Suprapubic skin (tissue), 4 donors: Measurements from ENCODE around the gene VTI1A. TPM values are rescaled to one million over a fixed set of nuclear protein-coding genes. Genes with fewer than 3 reads are reported as not detected.
A peak's percentile ranks its signal among the peaks of the same experiment; 100 is the strongest.

Experiments
- DNase-seq, 2 donors: peaks; one replicate each; pipeline ENCODE4 v3.0.0-alpha.2; 2019; ENCODE audit warnings: low spot score in 2 of 2
- H3K27ac ChIP-seq: fragments of 200-600 bp; sonication (generic); one replicate; pipeline ENCODE4 v1.5.1; 2019
- H3K27me3 ChIP-seq: fragments of 200-600 bp; sonication (generic); one replicate; pipeline ENCODE4 v1.5.1; 2019
- H3K36me3 ChIP-seq: fragments of 200-600 bp; sonication (generic); one replicate; pipeline ENCODE4 v1.5.1; 2019
- H3K4me1 ChIP-seq: fragments of 200-600 bp; sonication (generic); one replicate; pipeline ENCODE4 v1.5.1; 2019
- H3K4me3 ChIP-seq: fragments of 200-600 bp; sonication (generic); one replicate; pipeline ENCODE4 v1.5.1; 2019; ENCODE audit warnings: mild to moderate bottlenecking
- H3K9me3 ChIP-seq: fragments of 200-600 bp; sonication (generic); one replicate; pipeline ENCODE4 v1.5.1; 2019
- CTCF ChIP-seq, 2 donors: fragments of 200-600 bp in 1 of 2; fragments of 450-650 bp in 1 of 2; sonication (generic) in 1 of 2; IDR thresholded peaks; one replicate each; pipeline ENCODE4 v1.5.1; 2016 to 2019; ENCODE audit warnings: antibody characterized with exemption in 2 of 2, mild to moderate bottlenecking in 1 of 2, moderate library complexity in 1 of 2
- EP300 ChIP-seq: sonication (generic); formaldehyde crosslinking; IDR thresholded peaks from one replicate; pipeline ENCODE4 v1.6.1; 2017; ENCODE audit warnings: antibody characterized with exemption
- POLR2A ChIP-seq, 2 donors: fragments of 450-650 bp; IDR thresholded peaks; one replicate each; pipeline ENCODE4 v1.6.1; 2017; ENCODE audit warnings: antibody characterized with exemption in 2 of 2, mild to moderate bottlenecking in 2 of 2, moderate library complexity in 2 of 2
- POLR2AphosphoS5 ChIP-seq, 3 donors: sonication (generic); formaldehyde crosslinking; IDR thresholded peaks; one replicate each; pipeline ENCODE4 v1.6.1; 2017; ENCODE audit warnings: antibody characterized with exemption in 3 of 3
- WGBS: methylation state at CpG from one replicate; pipeline ENCODE4 v1.1.5; 2018; 5-methylcytosine and 5-hydroxymethylcytosine counted together
- total RNA-seq, 4 donors: library from RNA; depleted of rRNA; stranded (reverse); fragments of >200 nt; gene quantifications; one replicate each; pipeline ENCODE4 v1.1.0, GENCODE V29; 2016

Gene VTI1A
- total RNA-seq, 4 donors from 2014 or later: 43.0 to 81.0 (median 49.2) TPM

GRCh38 chr10:112805701-112806100 lies 358.7 kb downstream of the VTI1A start:
- Histone ChIP-seq H3K27me3 (no peaks in the 10 kb centered on the region), H3K4me1 (peaks cover 15% of the 10 kb centered on the region), H3K9me3 (no peaks in the 10 kb centered on the region), H3K27ac (no peak overlapping the region), H3K4me3 (no peak overlapping the region), H3K36me3 (no peaks in the 10 kb centered on the region)
- no peak for DNase-seq
- no peak for TF ChIP-seq EP300
- no peak for TF ChIP-seq POLR2A (IDR thresholded peaks at IDR 0.05)
- no peak for TF ChIP-seq CTCF (IDR thresholded peaks at IDR 0.05)
- no peak for TF ChIP-seq POLR2AphosphoS5 (IDR thresholded peaks at IDR 0.05)
- 98% methylated on average over 6 of the region's 6 CpGs for WGBS

GRCh38 chr10:112807013-112807412 lies 360.0 kb downstream of the VTI1A start:
- no peak overlapping the region for H3K4me3 ChIP-seq
- no peaks in the 10 kb centered on the region for H3K9me3 ChIP-seq
- H3K27me3 ChIP-seq: no peaks in the 10 kb centered on the region
- H3K4me1 ChIP-seq: peaks cover 20% of the 10 kb centered on the region
- H3K36me3 ChIP-seq: no peaks in the 10 kb centered on the region
- H3K27ac ChIP-seq: no peak overlapping the region
- TF ChIP-seq EP300 (no peak), POLR2AphosphoS5 (IDR thresholded peaks at IDR 0.05) (no peak), POLR2A (IDR thresholded peaks at IDR 0.05) (no peak), CTCF (IDR thresholded peaks at IDR 0.05) (no peak)
- 96% methylated on average over 8 of the region's 8 CpGs for WGBS
- no peak for DNase-seq

GRCh38 chr10:112809736-112810135 lies 362.7 kb downstream of the VTI1A start:
- no peak for DNase-seq
- Histone ChIP-seq H3K27me3 (no peaks in the 10 kb centered on the region), H3K36me3 (no peaks in the 10 kb centered on the region), H3K4me1 (peaks cover 12% of the 10 kb centered on the region), H3K4me3 (no peak overlapping the region), H3K27ac (no peak overlapping the region), H3K9me3 (no peaks in the 10 kb centered on the region)
- WGBS: 94% methylated on average over 4 of the region's 4 CpGs
- TF ChIP-seq POLR2AphosphoS5 (IDR thresholded peaks at IDR 0.05): no peak
- no peak for TF ChIP-seq CTCF (IDR thresholded peaks at IDR 0.05)
- TF ChIP-seq EP300: no peak
- TF ChIP-seq POLR2A (IDR thresholded peaks at IDR 0.05): no peak

GRCh38 chr10:112810711-112811151 lies 363.7 kb downstream of the VTI1A start:
- Histone ChIP-seq H3K4me1 (peaks cover 12% of the 10 kb centered on the region), H3K4me3 (no peak overlapping the region), H3K9me3 (no peaks in the 10 kb centered on the region), H3K27me3 (no peaks in the 10 kb centered on the region), H3K36me3 (no peaks in the 10 kb centered on the region), H3K27ac (no peak overlapping the region)
- no peak for TF ChIP-seq POLR2A (IDR thresholded peaks at IDR 0.05)
- no peak for TF ChIP-seq POLR2AphosphoS5 (IDR thresholded peaks at IDR 0.05)
- no peak for TF ChIP-seq EP300
- TF ChIP-seq CTCF (IDR thresholded peaks at IDR 0.05): no peak
- no peak for DNase-seq
- WGBS: 84% methylated on average over 10 of the region's 10 CpGs

- peak in 1 of 2 donors; percentile 79 for DNase-seq
- H3K9me3 ChIP-seq: no peaks in the 10 kb centered on the region
- peaks cover 12% of the 10 kb centered on the region for H3K4me1 ChIP-seq
- no peak overlapping the region for H3K27ac ChIP-seq
- H3K4me3 ChIP-seq: no peak overlapping the region
- H3K36me3 ChIP-seq: no peaks in the 10 kb centered on the region
- TF ChIP-seq CTCF (IDR thresholded peaks at IDR 0.05) (no peak), POLR2AphosphoS5 (IDR thresholded peaks at IDR 0.05) (no peak), EP300 (no peak), POLR2A (IDR thresholded peaks at IDR 0.05) (no peak)
- WGBS: 23% methylated on average over 14 of the region's 14 CpGs
- no peaks in the 10 kb centered on the region for H3K27me3 ChIP-seq
These were observed 364.9 kb downstream of the VTI1A start for GRCh38 chr10:112811741-112812551.
